Adipose tissue (tissue), 3 donors: ENCODE measurements around the gene ZNF284. TPM values are rescaled to one million over a fixed set of nuclear protein-coding genes. Genes with fewer than 3 reads are reported as not detected.

Experiments used
- H3K27ac ChIP-seq: one replicate; pipeline ENCODE4 v1.5.1; 2013; ENCODE audit warnings: low read depth, low read length
- WGBS, 3 donors: extraction: QIAGEN DNeasy Blood & Tissue Kit; methylation state at CpG; one replicate each; pipeline ENCODE4 v1.1.7; 2013; 5-methylcytosine and 5-hydroxymethylcytosine counted together
- polyA plus RNA-seq, 3 donors: library from polyadenylated mRNA; stranded (reverse); fragments of 200-250 nt; gene quantifications; one replicate each; pipeline ENCODE4 v1.2.3, GENCODE V29; 2013
- donor health status: healthy with polysubstance abuse.
- donor health status: Bipolar disorder and iron deficiency.
- donor health status: healthy.

The ZNF284 gene
- under 1 TPM; 0.16 to 0.90 (median 0.35) TPM for polyA plus RNA-seq

DNA sequence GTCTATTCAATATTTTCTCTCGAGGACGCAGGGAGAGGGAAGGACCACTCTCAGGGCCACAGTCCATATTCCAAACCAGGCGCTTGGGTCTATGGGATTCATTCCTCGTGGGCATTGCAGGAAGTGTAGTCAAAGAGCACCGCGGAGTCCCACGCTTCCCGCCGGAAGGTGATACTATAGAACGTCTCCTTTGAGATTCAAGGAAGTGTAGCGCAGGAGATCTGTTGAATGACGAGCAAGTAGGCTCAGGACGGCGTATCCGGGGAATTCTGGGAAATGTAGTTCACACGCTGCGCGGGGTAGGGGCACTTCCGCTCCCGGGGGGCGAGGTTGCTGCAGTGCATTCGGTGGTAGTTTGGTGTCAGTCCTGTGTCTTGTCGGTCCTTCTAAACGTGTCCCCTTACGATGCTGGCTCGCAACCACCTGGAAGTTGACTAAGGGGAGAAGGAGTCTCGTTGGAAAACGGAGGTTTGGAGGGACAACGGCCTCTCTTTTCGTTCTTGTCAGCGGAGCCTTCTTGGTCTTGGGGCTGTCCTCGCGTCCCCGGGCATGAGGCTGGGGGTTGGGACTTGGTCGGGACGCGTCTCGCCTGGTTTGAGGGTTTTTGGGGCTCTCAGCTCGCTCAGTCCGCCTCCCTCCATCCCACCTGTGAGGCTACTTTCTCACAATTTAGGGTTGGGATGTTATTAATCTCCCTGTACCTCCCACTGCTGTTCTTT, at the start of gene ZNF284:
Gene ZNF284, plus strand, starts transcription at position 336 of the 719 bp plus-strand sequence. CDS start 4,231 bp downstream, outside the sequence.
- H3K27ac ChIP-seq: peak within 1 kb of the TSS; percentile 59
- 1 to 2% (median 1%) methylated on average over 40 of the region's 40 CpGs for WGBS, 3 donors

DNA sequence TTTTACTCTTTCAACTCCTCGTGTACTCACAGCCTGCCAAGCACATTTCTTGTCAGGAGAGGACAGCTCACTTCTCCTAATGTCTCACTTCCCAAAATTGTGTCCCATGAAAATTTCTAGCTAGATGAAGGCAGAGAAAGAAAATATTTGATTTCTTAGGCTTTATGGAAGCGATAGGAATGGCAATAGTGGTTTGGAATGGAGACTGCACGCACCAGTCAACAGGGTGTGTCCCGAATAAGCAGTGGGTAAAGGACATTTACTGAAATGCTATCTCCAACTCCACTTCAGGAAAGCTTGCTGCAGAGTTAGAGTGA, 47.1 kb upstream of the ZNF284 start:
- H3K27ac ChIP-seq: no peak overlapping the region
- WGBS, 3 donors: 30 to 43% (median 40%) methylated on average over 4 of the region's 4 CpGs

DNA sequence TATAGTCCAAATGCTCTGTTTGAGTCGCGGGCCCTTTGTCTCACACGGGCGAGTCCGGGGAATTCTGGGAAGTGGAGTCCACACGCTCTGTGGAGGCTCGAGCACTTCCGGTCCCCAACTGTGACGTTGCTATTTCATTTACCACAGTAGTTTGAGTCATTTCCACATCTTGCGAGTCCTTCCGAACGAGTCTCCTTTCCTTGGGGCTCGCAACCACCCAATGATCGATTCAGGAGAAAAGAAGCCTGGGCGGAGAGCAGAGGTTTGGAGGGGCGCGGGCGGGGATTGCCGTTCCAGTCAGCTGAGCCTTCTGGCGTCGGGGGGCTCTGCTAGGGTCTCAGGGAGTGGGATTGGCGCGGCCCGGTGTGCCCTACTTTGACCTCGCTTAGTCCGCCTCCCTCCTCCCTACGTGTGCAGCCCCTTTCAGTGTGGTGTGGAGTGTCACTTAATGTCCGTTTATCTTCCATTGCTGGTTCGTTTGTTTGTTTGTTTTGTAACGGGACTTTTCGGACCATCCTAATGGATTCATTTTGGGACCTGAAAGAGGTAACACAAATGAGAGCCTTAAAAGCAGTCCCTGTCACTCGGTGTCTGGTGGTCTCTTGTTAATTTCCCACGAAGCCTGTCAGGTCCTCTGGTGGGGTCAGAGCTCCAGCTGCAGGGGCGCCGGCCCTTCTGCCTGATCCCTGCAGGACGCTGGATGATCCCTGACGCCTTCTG, 46.6 kb upstream of the ZNF284 start, which contains the start of gene ZNF222:
Gene ZNF222, plus strand, starts transcription at position 163 of the 720 bp plus-strand sequence. Its CDS starts 58 bp downstream, at position 221.
- WGBS, 3 donors: 1 to 3% (median 3%) methylated on average over 37 of the region's 37 CpGs
- no peak within 1 kb of the TSS for H3K27ac ChIP-seq

DNA sequence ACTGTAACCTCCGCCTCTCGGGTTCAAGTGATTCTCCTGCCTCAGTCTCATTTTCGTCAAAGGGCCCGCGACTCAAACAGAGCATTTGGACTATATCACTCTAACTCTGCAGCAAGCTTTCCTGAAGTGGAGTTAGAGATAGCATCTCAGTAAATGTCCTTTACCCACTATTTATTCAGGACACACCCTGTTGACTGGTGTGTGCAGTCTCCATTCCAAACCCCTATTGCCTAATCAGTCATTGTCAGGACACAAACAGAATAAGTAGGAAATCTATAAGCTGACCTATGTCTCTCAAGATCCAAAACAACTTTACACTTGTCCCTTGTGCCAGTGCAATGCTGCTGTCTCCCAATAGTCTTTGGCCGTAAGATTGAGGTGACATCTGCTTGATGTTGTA, 45.3 kb upstream of the ZNF284 start:
- 96 to 98% (median 97%) methylated on average over 6 of the region's 6 CpGs for WGBS, 3 donors

DNA sequence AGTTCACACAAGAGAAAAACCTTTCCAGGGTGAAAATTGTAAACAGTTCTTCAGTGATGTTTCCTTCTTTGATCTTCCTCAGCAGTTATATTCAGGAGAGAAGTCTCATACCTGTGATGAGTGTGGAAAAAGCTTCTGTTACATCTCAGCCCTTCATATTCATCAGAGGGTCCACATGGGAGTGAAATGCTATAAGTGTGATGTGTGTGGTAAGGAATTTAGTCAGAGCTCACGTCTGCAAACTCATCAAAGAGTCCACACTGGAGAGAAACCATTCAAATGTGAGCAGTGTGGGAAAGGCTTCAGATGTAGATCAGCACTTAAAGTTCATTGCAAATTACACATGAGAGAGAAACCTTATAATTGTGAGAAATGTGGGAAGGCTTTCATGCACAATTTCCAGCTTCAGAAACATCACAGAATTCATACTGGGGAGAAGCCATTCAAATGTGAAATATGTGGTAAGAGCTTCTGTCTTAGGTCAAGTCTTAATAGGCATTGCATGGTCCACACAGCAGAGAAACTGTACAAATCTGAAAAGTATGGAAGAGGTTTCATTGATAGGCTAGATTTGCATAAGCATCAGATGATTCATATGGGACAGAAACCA, 39.9 kb upstream of the ZNF284 start:
- H3K27ac ChIP-seq: no peak overlapping the region
- 81 to 97% (median 89%) methylated on average over 1 of the region's 1 CpG for WGBS, 3 donors

More for the DNA sequence above, 45.3 kb upstream of the ZNF284 start:
- H3K27ac ChIP-seq: no peak overlapping the region

DNA sequence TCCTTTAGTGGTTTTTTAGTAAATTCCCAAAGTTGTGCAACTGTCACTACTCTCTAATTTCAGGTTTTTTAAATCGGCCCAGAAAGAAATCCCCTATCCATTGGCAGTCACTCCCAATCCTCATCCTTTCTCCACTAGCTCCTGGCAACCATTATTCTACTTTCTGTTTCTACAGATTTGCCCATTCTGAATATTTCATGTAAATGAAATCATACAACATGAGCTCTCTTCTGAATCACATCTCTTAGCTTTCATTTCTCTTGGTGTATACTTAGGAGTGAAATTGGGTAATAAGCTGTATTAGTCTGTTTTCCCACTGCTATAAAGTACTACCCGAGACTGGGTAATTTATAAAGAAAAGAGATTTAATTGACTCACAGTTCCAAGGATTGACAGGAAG, 29.8 kb upstream of the ZNF284 start:
- WGBS, 3 donors: 61 to 80% (median 75%) methylated on average over 2 of the region's 2 CpGs
- no peak overlapping the region for H3K27ac ChIP-seq

DNA sequence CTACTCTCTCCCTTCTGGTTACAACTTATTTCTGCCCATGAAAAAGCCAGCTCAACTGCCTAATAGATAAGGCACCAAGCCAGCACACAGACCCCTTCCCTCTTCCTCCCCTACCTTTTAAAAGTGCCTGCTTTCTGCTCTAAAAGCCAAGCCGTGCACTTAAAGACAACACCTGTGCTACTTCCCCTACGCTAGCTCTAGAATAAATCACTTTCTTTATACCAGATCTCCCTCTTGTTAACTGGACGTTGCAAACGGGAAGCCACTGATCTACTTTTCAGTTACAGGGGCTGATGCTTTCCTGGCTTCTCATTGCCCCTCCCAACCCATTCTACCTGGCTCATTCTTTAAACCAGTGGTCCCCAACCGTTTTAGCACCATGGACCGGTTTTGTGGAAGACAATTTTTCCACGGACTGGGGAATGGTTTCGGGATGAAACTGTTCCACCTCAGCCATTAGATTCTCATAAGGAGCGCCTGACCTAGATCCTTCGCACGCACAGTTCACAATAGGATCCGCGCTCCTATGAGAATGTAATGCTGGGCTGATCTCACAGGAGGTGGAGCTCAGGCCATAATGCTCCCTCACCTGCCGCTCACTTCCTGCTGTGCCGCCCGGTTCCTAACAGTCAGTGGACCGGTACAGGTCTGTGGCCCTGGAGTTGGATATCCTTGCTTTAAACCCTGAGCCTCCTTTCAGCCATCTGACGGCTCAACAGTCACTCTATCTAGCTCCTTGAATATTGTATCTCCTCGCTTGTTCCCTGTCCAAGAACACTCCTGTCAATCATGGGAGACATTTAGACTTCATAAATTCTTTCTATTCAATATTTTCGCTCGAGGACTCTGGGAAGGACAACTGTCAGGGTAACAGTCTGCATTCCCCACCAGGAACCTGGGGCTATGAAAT, 21.0 kb upstream of the ZNF284 start:
- H3K27ac ChIP-seq: no peak overlapping the region
- 5 to 13% (median 11%) methylated on average over 21 of the region's 21 CpGs for WGBS, 3 donors

DNA sequence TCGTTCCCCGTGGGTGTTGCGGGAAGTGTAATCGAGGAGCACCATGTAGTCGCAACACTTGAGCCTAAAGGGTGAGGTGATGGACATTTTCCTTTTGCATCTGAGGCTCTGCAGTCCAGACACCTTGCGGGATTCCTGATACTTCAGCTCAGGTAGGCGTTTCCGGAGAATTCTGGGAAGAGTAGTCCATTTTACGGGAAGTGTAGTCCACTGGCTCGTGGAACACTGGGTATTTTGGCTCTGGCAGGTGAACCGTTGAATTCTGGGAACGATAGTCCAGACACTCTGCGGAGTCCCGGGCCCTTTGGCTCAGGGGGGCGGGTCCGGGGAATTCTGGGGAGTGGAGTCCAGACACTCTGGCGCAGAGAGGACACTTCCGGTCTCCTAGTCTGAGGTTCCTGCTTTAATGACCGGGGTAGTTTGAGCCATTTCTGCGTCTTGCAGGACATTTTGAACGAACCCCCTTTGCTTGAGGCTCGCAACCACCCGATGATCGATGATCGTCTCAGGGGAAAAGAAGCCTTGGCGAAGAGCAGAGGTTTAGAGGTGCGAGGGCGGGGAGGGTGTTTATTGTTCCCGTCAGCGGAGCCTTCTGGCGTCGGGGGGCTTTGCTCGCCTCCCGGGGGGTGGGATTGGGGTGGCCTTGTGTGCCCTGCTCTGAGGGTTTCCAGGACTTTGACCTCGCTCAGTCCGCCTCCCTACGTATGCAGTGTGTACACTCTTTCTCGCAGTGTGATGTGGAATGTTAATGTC, 20.1 kb upstream of the ZNF284 start, which contains the start of gene ZNF223:
Gene ZNF223, plus strand, starts transcription at position 387 of the 753 bp plus-strand sequence. CDS start 3,141 bp downstream, outside the sequence.
- H3K27ac ChIP-seq: no peak within 1 kb of the TSS
- WGBS, 3 donors: 1% methylated on average over 38 of the region's 38 CpGs

DNA sequence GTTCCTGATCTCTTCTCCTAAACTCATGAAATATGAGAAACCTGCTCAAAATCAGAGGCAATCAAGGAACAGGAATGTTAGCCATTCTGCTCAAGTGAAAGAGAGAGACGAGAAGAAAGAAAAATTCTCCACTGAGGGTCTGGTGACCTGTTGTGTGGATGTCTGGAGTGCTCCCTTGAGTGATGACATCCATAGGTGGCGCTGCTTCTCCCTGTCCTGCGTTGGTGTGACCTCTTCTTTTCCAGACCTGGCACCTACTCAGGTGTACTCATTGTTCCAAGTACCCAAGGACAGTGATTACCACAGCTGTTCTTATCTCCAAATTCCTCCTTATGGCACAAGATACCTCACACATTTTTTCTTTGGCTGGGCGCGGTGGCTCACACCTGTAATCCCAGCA, 16.1 kb upstream of the ZNF284 start:
- H3K27ac ChIP-seq: no peak overlapping the region
- WGBS, 3 donors: 94 to 96% (median 94%) methylated on average over 5 of the region's 5 CpGs

DNA sequence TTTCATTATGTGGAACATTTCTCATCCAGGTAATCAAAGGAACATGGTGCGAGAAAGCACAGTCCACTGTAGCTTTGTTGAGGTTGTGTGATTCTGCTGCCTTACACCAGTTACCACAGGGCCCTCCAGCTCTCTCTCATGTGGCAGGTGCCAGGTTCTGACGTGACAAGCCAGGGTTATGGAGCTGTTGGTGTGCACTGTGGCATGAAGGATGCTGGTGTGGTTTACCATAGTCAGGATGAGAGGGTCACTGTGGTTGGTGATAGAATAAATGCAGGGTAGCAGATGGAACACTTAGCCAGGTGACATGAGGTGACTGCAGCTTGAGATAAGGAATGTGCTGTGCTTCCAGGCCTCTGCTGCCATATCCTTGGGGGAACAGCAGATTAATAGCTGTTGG, 12.7 kb upstream of the ZNF284 start:
- H3K27ac ChIP-seq: no peak overlapping the region
- 93 to 96% (median 96%) methylated on average over 2 of the region's 2 CpGs for WGBS, 3 donors

DNA sequence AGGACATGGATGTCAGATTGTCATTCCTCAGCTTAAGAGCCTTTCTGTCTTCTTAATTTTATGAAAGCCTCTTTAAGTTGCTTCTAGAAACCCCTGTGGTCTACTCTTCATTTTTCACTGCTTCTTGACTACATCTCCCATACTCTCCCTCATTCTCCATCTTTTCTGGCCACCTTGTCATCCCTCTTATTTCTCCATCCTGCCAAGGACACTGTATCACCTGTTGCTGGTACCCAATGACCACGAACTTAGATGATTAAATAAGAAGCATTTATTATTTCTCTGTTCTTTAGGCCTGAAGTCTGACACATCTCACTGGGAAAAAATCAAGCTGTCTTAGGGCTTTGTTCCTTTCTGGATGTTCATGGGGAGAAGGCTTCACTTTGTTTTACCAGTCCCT, 10.9 kb upstream of the ZNF284 start:
- H3K27ac ChIP-seq: no peak overlapping the region
- WGBS, 3 donors: 88 to 94% (median 90%) methylated on average over 1 of the region's 1 CpG

DNA sequence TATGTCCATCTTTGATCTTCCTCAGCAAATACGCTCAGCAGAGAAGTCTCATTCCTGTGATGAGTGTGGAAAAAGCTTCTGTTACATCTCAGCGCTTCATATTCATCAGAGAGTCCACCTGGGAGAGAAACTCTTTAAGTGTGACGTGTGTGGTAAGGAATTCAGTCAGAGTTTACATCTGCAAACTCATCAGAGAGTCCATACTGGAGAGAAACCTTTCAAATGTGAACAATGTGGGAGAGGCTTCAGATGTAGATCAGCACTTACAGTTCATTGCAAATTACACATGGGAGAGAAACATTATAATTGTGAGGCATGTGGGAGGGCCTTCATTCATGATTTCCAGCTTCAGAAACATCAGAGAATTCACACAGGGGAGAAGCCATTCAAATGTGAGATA, 5.7 kb upstream of the ZNF284 start:
- WGBS, 3 donors: 64 to 85% (median 80%) methylated on average over 3 of the region's 3 CpGs
- no peak overlapping the region for H3K27ac ChIP-seq

DNA sequence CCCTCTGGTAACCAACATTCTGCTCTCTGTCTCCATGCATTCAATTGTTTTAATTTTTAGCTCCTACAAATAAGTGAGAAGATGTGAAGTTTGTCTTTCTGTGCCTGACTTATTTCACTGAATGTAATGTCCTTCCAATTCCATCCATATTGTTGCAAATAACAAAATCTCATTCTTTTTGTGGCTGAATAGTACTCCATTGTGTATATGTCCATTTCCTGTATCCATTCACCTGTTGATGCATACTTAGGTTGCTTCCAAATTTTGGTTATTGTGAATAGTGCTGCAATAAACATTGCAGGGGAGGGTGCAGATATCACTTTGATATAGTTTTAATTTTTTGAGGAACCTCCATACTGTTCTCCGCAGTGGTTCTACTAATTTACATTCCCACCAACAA, 2.5 kb upstream of the ZNF284 start:
- H3K27ac ChIP-seq: no peak overlapping the region
- 88 to 100% (median 97%) methylated on average over 1 of the region's 1 CpG for WGBS, 3 donors

DNA sequence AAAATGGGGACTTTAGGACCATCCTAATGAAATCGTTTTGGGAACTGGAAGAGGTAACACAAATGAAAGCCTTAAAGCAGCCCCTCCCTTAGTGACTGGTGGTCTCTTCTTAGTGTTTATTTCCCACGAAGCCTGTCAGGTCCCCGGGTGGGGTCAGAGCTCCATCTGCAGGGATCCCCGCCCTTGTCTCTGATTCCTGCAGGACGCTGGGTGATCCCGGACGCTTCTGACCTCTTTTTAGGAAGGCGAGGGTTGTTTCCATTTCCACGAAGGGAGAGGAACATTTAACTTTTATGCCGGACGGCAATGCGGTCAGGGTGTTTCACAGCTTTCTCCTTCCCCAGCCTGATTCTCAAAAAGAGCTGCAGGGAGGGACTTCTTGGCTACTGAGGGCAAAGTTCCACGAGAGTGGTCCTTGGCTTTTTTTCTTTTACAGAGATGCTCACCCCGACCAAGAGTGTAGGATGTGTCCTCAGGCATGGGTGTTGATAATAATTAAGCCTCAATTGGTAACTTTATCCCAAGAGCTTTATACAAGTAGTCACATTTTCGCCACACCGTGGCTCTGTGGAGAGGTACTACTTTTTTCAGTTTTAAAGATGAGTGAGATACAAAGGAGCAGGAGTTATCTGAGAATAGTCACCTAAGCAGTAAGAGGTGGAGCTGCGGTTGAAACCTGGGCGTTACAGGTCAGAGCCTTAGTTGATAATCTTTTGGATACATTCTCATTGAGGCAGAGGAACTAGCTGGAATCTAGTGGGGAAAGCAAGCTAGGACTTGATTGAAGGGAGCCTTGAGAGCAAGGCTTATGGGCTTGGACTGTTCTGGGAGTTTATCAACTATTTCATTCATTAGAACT, 813 bp downstream of the ZNF284 start:
- no peak overlapping the region for H3K27ac ChIP-seq
- 15 to 25% (median 19%) methylated on average over 18 of the region's 18 CpGs for WGBS, 3 donors

DNA sequence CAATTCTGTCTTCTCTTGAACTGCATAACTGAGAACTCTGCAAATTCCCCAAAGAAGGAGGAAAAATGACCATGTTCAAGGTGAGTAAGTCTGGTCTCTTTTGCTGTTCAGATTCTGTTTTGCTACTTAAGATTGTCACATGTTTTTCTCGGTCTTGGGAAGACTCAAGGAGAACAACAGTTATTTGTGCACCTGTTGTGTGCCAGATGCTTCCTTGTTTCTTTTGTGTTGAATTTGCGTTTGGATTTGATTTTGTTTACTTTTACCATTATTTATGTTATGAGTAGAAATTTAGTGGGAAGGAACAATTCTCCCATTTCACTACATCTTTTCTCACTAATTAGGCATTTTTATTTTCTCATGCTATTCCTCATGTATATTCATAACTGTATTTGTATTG, 4.4 kb downstream of the ZNF284 start:
- no peak overlapping the region for H3K27ac ChIP-seq
- 89 to 91% (median 90%) methylated on average over 2 of the region's 2 CpGs for WGBS, 3 donors

DNA sequence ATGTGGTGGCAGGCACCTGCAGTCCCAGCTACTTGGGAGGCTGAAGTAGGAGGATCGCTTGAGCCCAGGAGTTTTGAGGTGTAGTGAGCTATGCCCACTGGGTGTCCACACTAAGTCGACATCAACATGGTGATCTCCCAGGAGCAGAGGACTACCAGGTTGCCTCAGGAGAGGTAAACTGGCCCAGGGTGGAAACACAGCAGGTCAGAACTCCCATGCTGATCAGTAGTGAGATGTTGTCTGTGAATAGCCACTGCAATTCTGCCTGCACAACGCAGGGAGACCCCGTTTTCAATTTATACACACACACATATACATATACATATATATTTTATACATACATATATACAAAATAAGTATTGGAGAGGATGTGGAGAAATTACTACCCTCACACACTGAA, 20.1 kb downstream of the ZNF284 start:
- 55 to 74% (median 61%) methylated on average over 4 of the region's 4 CpGs for WGBS, 3 donors
- no peak overlapping the region for H3K27ac ChIP-seq
